MM.1S (cell line): ENCODE data around the gene EFCAB12.

Experiments used
- EZH2phosphoT487 ChIP-seq: fragments of 300-600 bp; sonication (generic); IDR thresholded peaks from 2 replicates; pipeline ENCODE4 v1.6.1; 2018; ENCODE audit warnings: antibody characterized with exemption, low read length
- TF ChIP-seq, protein P1 (sequence below): fragments of 300-600 bp; sonication (generic); IDR thresholded peaks from 2 replicates; pipeline ENCODE4 v1.5.1; 2016; ENCODE audit warnings: antibody characterized with exemption, low read length, mixed read lengths

DNA sequence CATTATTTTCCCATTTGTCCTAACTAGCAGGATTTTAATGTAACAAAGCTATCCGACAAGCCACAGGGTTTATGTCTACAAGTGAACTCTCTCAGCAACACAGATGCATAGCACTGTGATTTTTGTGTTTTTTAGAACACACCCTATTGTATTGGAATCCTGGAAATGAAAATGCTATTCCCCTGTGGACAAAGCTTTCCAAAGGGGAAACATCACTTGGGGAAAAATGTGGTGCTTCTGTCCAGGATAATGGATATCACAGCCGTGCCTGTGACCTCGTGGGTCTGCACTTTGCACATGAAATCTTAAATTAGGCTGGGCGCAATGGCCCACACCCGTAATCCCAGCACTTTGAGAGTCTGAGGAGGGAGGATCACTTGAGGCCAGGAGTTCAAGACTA, 60.6 kb downstream of the EFCAB12 start:
- TF ChIP-seq, protein P1, sequence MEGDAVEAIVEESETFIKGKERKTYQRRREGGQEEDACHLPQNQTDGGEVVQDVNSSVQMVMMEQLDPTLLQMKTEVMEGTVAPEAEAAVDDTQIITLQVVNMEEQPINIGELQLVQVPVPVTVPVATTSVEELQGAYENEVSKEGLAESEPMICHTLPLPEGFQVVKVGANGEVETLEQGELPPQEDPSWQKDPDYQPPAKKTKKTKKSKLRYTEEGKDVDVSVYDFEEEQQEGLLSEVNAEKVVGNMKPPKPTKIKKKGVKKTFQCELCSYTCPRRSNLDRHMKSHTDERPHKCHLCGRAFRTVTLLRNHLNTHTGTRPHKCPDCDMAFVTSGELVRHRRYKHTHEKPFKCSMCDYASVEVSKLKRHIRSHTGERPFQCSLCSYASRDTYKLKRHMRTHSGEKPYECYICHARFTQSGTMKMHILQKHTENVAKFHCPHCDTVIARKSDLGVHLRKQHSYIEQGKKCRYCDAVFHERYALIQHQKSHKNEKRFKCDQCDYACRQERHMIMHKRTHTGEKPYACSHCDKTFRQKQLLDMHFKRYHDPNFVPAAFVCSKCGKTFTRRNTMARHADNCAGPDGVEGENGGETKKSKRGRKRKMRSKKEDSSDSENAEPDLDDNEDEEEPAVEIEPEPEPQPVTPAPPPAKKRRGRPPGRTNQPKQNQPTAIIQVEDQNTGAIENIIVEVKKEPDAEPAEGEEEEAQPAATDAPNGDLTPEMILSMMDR = no peak
- TF ChIP-seq EZH2phosphoT487 = no peak
